Amniotic epithelial cell (primary cell): Measurements from ENCODE around the gene SLC38A11.

Source experiments
- DNase-seq: peaks from one replicate; pipeline ENCODE4 v3.0.0-alpha.2; 2010; ENCODE audit warnings: low read depth

The SLC38A11 gene

GRCh38 chr2:164915566-164915965 lies 39.8 kb downstream of the SLC38A11 start:
- no peak for DNase-seq

GRCh38 chr2:164913640-164914350 lies 41.5 kb downstream of the SLC38A11 start:
- peak; percentile 81 for DNase-seq

GRCh38 chr2:164913011-164913410 lies 42.3 kb downstream of the SLC38A11 start:
- no peak for DNase-seq

- peak; percentile 19 for DNase-seq
These were observed 43.5 kb downstream of the SLC38A11 start for GRCh38 chr2:164911832-164912231.

GRCh38 chr2:164910101-164910899 lies 45.0 kb downstream of the SLC38A11 start:
- DNase-seq, result peak; percentile 95

GRCh38 chr2:164906947-164907346 lies 48.4 kb downstream of the SLC38A11 start:
- no peak for DNase-seq

- DNase-seq, result no peak
These were observed 50.0 kb downstream of the SLC38A11 start for GRCh38 chr2:164905307-164905706.

GRCh38 chr2:164903951-164904350 lies 51.4 kb downstream of the SLC38A11 start:
- peak; percentile 70 for DNase-seq

- peak; percentile 93 for DNase-seq
These were observed 52.1 kb downstream of the SLC38A11 start for GRCh38 chr2:164903204-164903603.

GRCh38 chr2:164899121-164899520 lies 56.2 kb downstream of the SLC38A11 start:
- peak; percentile 56 for DNase-seq

- peak; percentile 100 for DNase-seq
These were observed 56.9 kb downstream of the SLC38A11 start for GRCh38 chr2:164898475-164898874.

GRCh38 chr2:164897469-164898260 lies 57.7 kb downstream of the SLC38A11 start:
- no peak for DNase-seq

GRCh38 chr2:164896634-164897355 lies 58.5 kb downstream of the SLC38A11 start:
- DNase-seq, result peak; percentile 74

GRCh38 chr2:164896226-164896625 lies 59.1 kb downstream of the SLC38A11 start:
- DNase-seq, result peak; percentile 98

GRCh38 chr2:164891460-164891859 lies 63.9 kb downstream of the SLC38A11 start:
- DNase-seq, result no peak

- DNase-seq, result peak; percentile 88
These were observed 64.8 kb downstream of the SLC38A11 start for GRCh38 chr2:164890544-164890943.

GRCh38 chr2:164888592-164888991 lies 66.7 kb downstream of the SLC38A11 start:
- peak; percentile 50 for DNase-seq

GRCh38 chr2:164887434-164888144 lies 67.7 kb downstream of the SLC38A11 start:
- DNase-seq, result no peak

GRCh38 chr2:164882276-164882675 lies 73.0 kb downstream of the SLC38A11 start:
- peak; percentile 53 for DNase-seq

GRCh38 chr2:164881524-164881923 lies 73.8 kb downstream of the SLC38A11 start:
- no peak for DNase-seq

- no peak for DNase-seq
These were observed 75.3 kb downstream of the SLC38A11 start for GRCh38 chr2:164879901-164880535.
